Kidney epithelial cell (primary cell): Measurements from ENCODE around the gene SAMD3. TPM values are rescaled to one million over a fixed set of nuclear protein-coding genes. Genes with fewer than 3 reads are reported as not detected.

Experiments
- DNase-seq: peaks from one replicate; pipeline ENCODE4 v3.0.0-alpha.2; 2010; ENCODE audit warnings: low read depth
- H3K27me3 ChIP-seq: 2 replicates; pipeline ENCODE4 v1.6.0; 2011; ENCODE audit warnings: low read length; ENCODE audit not compliant: control insufficient read depth, insufficient read depth
- H3K36me3 ChIP-seq: 2 replicates; pipeline ENCODE4 v1.5.1; 2011; ENCODE audit warnings: low read length; ENCODE audit not compliant: control insufficient read depth, insufficient read depth
- H3K4me3 ChIP-seq: 2 replicates; pipeline ENCODE4 v1.5.1; 2011; ENCODE audit warnings: low read depth, mild to moderate bottlenecking, control low read depth, low read length
- CTCF ChIP-seq: IDR thresholded peaks from 2 replicates; pipeline ENCODE4 v1.5.1; 2011; ENCODE audit warnings: mild to moderate bottlenecking, moderate library complexity, low read length, control low read depth, inconsistent platforms; ENCODE audit not compliant: insufficient read depth, poor library complexity, severe bottlenecking
- total RNA-seq: library from RNA; depleted of rRNA; stranded (reverse); fragments of >200 nt; gene quantifications from 2 replicates; pipeline ENCODE4 v1.2.3, GENCODE V29; 2015

SAMD3 gene
- total RNA-seq, 1 donor from 2014 or later: not detected

GRCh38 chr6:130148181-130148580 is 74.6 kb downstream of the SAMD3 start:
- Histone ChIP-seq H3K4me3 (no peak overlapping the region), H3K36me3 (no peaks in the 10 kb centered on the region), H3K27me3 (no peaks in the 10 kb centered on the region)
- TF ChIP-seq CTCF: peak; percentile 2
- DNase-seq: no peak

DNA sequence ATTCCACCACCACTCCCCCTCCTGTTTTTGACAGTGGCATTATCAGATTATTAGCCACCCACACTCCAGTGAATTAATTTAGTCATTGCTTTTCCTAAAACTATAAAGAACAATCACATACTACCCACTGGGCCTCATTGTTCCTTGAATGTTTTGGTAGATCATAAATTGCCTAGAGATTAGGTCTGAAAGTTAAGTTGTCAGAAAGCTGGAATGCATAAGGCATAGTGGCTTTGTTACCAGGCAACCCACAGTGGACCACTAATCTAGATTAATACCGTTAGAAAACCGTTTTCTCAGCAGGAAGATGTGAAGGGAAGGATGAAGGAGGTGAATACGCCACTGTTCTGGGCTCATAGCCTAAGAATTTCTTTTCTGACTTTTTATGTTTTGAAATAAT is 75.6 kb downstream of the SAMD3 start:
- no peak overlapping the region for H3K4me3 ChIP-seq
- no peak for DNase-seq
- H3K27me3 ChIP-seq: no peaks in the 10 kb centered on the region
- no peak for TF ChIP-seq CTCF
- no peaks in the 10 kb centered on the region for H3K36me3 ChIP-seq

DNA sequence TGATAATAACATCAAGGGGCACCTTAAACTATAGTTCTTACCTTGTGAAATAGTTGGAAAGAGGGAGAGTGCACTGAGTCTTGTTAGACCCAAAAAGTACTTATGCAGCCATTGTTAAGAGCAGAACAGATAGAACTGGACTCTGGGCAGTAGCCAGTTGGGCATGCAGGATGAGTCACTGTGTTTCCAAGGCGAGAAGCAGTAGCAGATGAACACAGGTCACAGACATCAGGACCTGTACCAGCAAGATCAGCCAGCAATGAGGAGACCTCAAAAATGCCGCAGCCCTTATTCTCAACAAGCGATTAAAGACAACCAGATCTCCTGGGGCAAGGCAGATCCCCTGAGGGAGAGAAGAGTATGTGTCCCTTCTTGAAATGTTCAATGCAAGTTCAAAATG is 79.0 kb downstream of the SAMD3 start:
- TF ChIP-seq CTCF: no peak
- no peak overlapping the region for H3K4me3 ChIP-seq
- DNase-seq: no peak
- H3K27me3 ChIP-seq: no peaks in the 10 kb centered on the region
- H3K36me3 ChIP-seq: peaks cover 1% of the 10 kb centered on the region

DNA sequence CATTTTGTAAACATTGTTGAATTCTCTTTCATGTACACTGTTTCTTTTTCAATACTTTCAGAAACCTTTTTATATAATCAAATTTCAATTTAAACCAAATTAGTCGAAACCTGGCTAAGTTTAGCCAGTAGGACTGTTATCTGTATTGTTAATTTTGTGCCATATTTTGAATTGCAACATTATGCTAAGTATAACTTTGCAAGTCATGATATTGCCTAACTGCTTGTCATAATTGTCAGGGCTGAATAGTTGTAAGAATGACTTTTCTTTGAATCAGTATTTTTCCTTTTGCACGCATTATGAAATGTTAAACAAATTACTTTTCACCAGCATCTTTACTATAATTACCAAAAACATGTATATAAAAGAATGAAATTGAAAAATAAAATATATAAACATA is 82.7 kb downstream of the SAMD3 start:
- no peak for TF ChIP-seq CTCF

DNA sequence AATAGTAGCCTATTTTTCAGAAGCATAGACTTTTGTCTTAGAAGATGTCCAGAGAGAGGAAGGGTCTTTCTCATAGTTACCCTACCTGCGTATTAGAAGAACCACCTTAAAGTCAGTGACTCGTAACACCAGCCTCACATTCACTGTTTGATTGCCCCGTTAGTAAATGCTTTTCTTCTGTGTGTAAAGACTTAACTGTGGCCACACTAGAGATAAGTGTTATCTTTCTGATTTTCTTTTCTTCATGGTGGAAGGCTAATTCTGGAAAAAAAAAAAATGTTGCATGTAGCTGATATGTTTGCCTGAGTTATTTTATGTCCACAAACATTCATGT is 83.9 kb downstream of the SAMD3 start:
- no peak overlapping the region for H3K4me3 ChIP-seq
- no peak for TF ChIP-seq CTCF
- no peak for DNase-seq
- peaks cover 3% of the 10 kb centered on the region for H3K36me3 ChIP-seq
- H3K27me3 ChIP-seq: no peaks in the 10 kb centered on the region

More for the DNA sequence above, 82.7 kb downstream of the SAMD3 start:
- Histone ChIP-seq H3K36me3 (peaks cover 3% of the 10 kb centered on the region), H3K27me3 (no peaks in the 10 kb centered on the region), H3K4me3 (no peak overlapping the region)
- no peak for DNase-seq

GRCh38 chr6:130138116-130138908 is 84.4 kb downstream of the SAMD3 start:
- Histone ChIP-seq H3K4me3 (no peak overlapping the region), H3K27me3 (no peaks in the 10 kb centered on the region), H3K36me3 (peaks cover 3% of the 10 kb centered on the region)
- no peak for TF ChIP-seq CTCF
- DNase-seq: no peak
